Right lung (tissue), 5 donors: Measurements from ENCODE around the gene FAU. TPM values are rescaled to one million over a fixed set of nuclear protein-coding genes. Genes with fewer than 3 reads are reported as not detected.

ENCODE experiments used
- DNase-seq, 2 donors: peaks; one replicate each; pipeline ENCODE4 v3.0.0-alpha.2; 2013
- polyA plus RNA-seq, 5 donors: library from polyadenylated mRNA; unstranded; fragments of 120-200 nt; gene quantifications; one replicate each; pipeline versions ENCODE4 v1.2.1 to v1.2.3, GENCODE V29; 2013; ENCODE audit warnings: inconsistent platforms in 1 of 5, low replicate concordance in 1 of 5; ENCODE audit not compliant: insufficient read length in 5 of 5, insufficient read depth in 1 of 5

FAU gene
- polyA plus RNA-seq, 5 donors, result 725 to 1,079 (median 855) TPM

GRCh38 chr11:65084598-65085375 lies 37.1 kb downstream of the FAU start:
- DNase-seq, result no peak

GRCh38 chr11:65083834-65084597 lies 37.9 kb downstream of the FAU start, which contains the start of the genes CDCA5 and ZFPL1:
Gene CDCA5, minus strand, starts transcription at chr11:65084040. Its CDS starts 62 bp downstream, at chr11:65083978.
Gene ZFPL1, plus strand, starts transcription at chr11:65084222. Its CDS starts 477 bp downstream, at chr11:65084699.
- DNase-seq, result peak; percentile 94 to 95

GRCh38 chr11:65083134-65083833 lies 38.6 kb downstream of the FAU start:
- no peak for DNase-seq

DNA sequence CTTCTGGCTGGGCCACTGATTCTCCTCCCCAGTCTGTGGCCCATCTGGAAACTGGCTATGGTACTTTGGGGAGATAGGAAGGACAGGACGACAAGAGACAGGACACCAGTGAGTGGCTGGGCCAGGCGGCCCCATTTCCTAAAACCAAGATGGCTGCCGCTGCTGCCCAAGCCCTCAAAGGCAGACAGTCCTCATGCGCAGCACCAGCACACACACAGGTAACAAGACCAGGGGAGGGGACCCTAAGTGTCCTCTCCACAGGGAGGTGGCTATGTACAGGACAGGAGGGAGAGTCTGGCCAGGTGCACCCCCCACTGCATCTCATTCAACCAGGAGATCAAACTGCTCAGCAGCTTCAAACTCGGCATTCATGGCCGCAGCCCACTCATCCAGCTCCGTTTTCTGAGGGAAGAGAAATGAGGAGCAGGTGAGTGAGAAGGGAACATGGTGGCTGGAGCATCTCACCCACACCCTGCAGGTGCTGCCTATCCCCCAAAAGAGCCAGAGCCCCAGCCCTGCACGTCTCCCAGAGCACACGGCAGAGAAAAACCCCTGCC lies 43.1 kb downstream of the FAU start:
- no peak for DNase-seq

DNA sequence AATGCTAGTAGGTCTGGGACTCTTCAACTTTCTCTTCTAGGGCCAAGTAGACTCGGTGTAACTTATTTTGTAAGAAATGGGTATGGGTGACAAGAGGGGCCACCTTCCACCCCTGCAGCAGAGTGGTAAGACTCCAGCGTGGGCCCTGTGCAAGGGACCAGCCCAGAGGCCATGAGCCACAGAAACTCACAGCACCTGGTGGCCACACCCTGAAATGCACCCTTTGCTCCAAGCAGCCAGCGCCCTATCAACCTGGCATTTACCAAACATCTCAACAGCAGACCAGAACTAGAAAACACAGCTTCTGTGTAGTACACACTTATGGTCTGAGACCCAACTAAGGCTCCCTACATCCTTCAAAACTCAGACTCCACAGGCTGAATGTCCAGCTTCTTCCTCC lies 43.8 kb downstream of the FAU start:
- DNase-seq, result no peak

- no peak for DNase-seq
Measured at GRCh38 chr11:65077451-65077850, 44.5 kb downstream of the FAU start.

GRCh38 chr11:65072631-65072966 lies 49.3 kb downstream of the FAU start:
- no peak for DNase-seq

GRCh38 chr11:65071907-65072630 lies 49.9 kb downstream of the FAU start:
- DNase-seq, result no peak

Other genes starting within 250 kb of the FAU start
- gene EHD1, start 243.5 kb downstream of the FAU start, polyA plus RNA-seq, result 10 to 100 TPM; 38.4 to 65.5 (median 49.2) TPM
- gene ATG2A, start 204.9 kb downstream of the FAU start, polyA plus RNA-seq, result 10 to 100 TPM; 10.3 to 25.1 (median 15.9) TPM
- 10 to 100 TPM; 10.4 to 18.2 (median 13.5) TPM for gene PPP2R5B, start 197.4 kb downstream of the FAU start, polyA plus RNA-seq
- under 1 TPM in 3 of 5 donors, not detected in 2; 0.15 to 0.27 (median 0.24) TPM for gene GPHA2, start 186.2 kb downstream of the FAU start, polyA plus RNA-seq
- not detected for gene MAJIN, start 150.0 kb downstream of the FAU start, polyA plus RNA-seq
- gene BATF2, start 125.2 kb downstream of the FAU start, polyA plus RNA-seq, result 1 to 10 TPM; 3.3 to 4.3 (median 3.9) TPM
- 10 to 100 TPM; 39.1 to 77.6 (median 48.9) TPM for gene ARL2, start 108.0 kb downstream of the FAU start, polyA plus RNA-seq
- 10 to 100 TPM; 19.8 to 29.3 (median 24.4) TPM for gene SNX15, start 94.7 kb downstream of the FAU start, polyA plus RNA-seq
- 10 to 100 TPM in 3 of 5 donors, 1 to 10 TPM in 2; 8.9 to 16.8 (median 10.4) TPM for gene SAC3D1, start 80.9 kb downstream of the FAU start, polyA plus RNA-seq
- 10 to 100 TPM; 12.0 to 21.2 (median 16.5) TPM for gene NAALADL1, start 63.6 kb downstream of the FAU start, polyA plus RNA-seq
- 10 to 100 TPM; 12.9 to 25.1 (median 17.9) TPM for gene CDCA5, start 38.1 kb downstream of the FAU start, polyA plus RNA-seq
- 10 to 100 TPM; 23.5 to 35.3 (median 29.7) TPM for gene ZFPL1, start 37.9 kb downstream of the FAU start, polyA plus RNA-seq
- gene VPS51, start 25.9 kb downstream of the FAU start, polyA plus RNA-seq, result 100 to 1,000 TPM in 2 of 5 donors, 10 to 100 TPM in 3; 84.5 to 148 (median 99.6) TPM
- gene TM7SF2, start 10.3 kb downstream of the FAU start, polyA plus RNA-seq, result 10 to 100 TPM; 18.0 to 27.0 (median 20.6) TPM
- gene ZNHIT2, start 4.4 kb downstream of the FAU start, polyA plus RNA-seq, result 1 to 10 TPM; 3.7 to 9.9 (median 4.5) TPM
- gene MRPL49, start 187 bp upstream of the FAU start, polyA plus RNA-seq, result 10 to 100 TPM; 40.7 to 48.7 (median 43.5) TPM
- gene SYVN1, start 12.4 kb upstream of the FAU start, polyA plus RNA-seq, result 10 to 100 TPM; 39.1 to 50.0 (median 49.1) TPM
- under 1 TPM in 1 of 5 donors, not detected in 4; 0.10 TPM for gene SPDYC, start 48.1 kb upstream of the FAU start, polyA plus RNA-seq
- 100 to 1,000 TPM in 1 of 5 donors, 10 to 100 TPM in 4; 60.7 to 100 (median 86.2) TPM for gene CAPN1, start 59.8 kb upstream of the FAU start, polyA plus RNA-seq
- gene POLA2, start 139.8 kb upstream of the FAU start, polyA plus RNA-seq, result 10 to 100 TPM; 18.5 to 29.2 (median 27.0) TPM
- 10 to 100 TPM in 2 of 5 donors, 1 to 10 TPM in 3; 1.9 to 13.9 (median 8.4) TPM for gene CDC42EP2, start 192.7 kb upstream of the FAU start, polyA plus RNA-seq
- gene DPF2, start 211.7 kb upstream of the FAU start, polyA plus RNA-seq, result 10 to 100 TPM; 75.8 to 100.0 (median 84.9) TPM
- under 1 TPM; 0.10 to 0.28 (median 0.21) TPM for gene TIGD3, start 232.6 kb upstream of the FAU start, polyA plus RNA-seq